H1 (cell line): ENCODE measurements around the gene GMEB1. TPM values are rescaled to one million over a fixed set of nuclear protein-coding genes. Genes with fewer than 3 reads are reported as not detected.
A peak's percentile ranks its signal among the peaks of the same experiment; 100 is the strongest.
"Not testable (repeated sequence)": the region's sequence is repeated elsewhere in the genome, so short reads cannot be mapped to it uniquely, and the experiment has no call there.

Experiments
- CTCF ChIA-PET: fragments of 300-600 bp; sonication (Branson Sonifier 250); formaldehyde crosslinking; loops from one replicate; lab custom pipeline; 2021; ENCODE audit not compliant: partially characterized antibody; lab: Charles Lee
- POLR2A ChIA-PET: fragments of 300-600 bp; sonication (Branson Sonifier 250); formaldehyde crosslinking; loops from one replicate; lab custom pipeline; 2021; ENCODE audit warnings: inconsistent platforms; ENCODE audit not compliant: partially characterized antibody; lab: Charles Lee
- DNase-seq, 2 experiments: peaks; one replicate each; pipeline versions ENCODE4 v3.0.0 to v3.0.0-alpha.2; 2010 to 2022; ENCODE audit warnings: low spot score in 2 of 2, low read depth in 1 of 2, mixed read lengths in 1 of 2
- FAIRE-seq: peaks from 2 replicates; lab custom pipeline; 2011; peaks lifted over from hg19 to GRCh38; lab: Jason Lieb, UNC
- H2AFZ ChIP-seq: 2 replicates; pipeline ENCODE4 v1.8.1; 2012; ENCODE audit warnings: low read length, inconsistent platforms
- H2AK5ac ChIP-seq: 2 replicates; pipeline ENCODE4 v1.6.1; 2013; ENCODE audit warnings: low read depth, low read length
- H2BK120ac ChIP-seq: replicated peaks from 2 replicates; pipeline ENCODE3; 2013; ENCODE audit warnings: low read depth, low read length, inconsistent platforms
- H2BK12ac ChIP-seq: 2 replicates; pipeline ENCODE4 v1.6.1; 2013; ENCODE audit warnings: low read depth, low read length
- H2BK15ac ChIP-seq: 2 replicates; pipeline ENCODE4 v1.6.1; 2013; ENCODE audit warnings: low read length
- H2BK20ac ChIP-seq: 2 replicates; pipeline ENCODE4 v1.6.1; 2013; ENCODE audit warnings: low read length
- H2BK5ac ChIP-seq: 2 replicates; pipeline ENCODE4 v1.6.1; 2013; ENCODE audit warnings: low read depth, low read length
- H3K14ac ChIP-seq: 2 replicates; pipeline ENCODE4 v1.6.1; 2013; ENCODE audit warnings: inconsistent platforms; ENCODE audit not compliant: insufficient read length
- H3K18ac ChIP-seq: 2 replicates; pipeline ENCODE4 v1.6.1; 2013; ENCODE audit warnings: low read length; ENCODE audit errors: extremely low read depth
- H3K23ac ChIP-seq: 2 replicates; pipeline ENCODE4 v1.6.1; 2013; ENCODE audit warnings: inconsistent platforms; ENCODE audit not compliant: insufficient read length
- H3K23me2 ChIP-seq: 2 replicates; pipeline ENCODE4 v1.6.1; 2013; ENCODE audit warnings: low read depth, low read length
- H3K27ac ChIP-seq: 2 replicates; pipeline ENCODE4 v1.6.1; 2011; ENCODE audit warnings: low read depth, low read length, inconsistent platforms
- H3K27me3 ChIP-seq, 4 experiments: replicated peaks in 1 of 4; 1 replicate in 1 of 4; 2 replicates in 3 of 4; pipeline versions ENCODE4 v1.6.1 to v1.8.1; 2011 to 2013; ENCODE audit warnings: low read length in 3 of 4, mild to moderate bottlenecking in 3 of 4, inconsistent platforms in 2 of 4, mixed read lengths in 2 of 4, moderate library complexity in 1 of 4; ENCODE audit not compliant: control insufficient read depth in 3 of 4, insufficient read depth in 3 of 4; ENCODE audit errors: extremely low read depth in 1 of 4
- H3K36me3 ChIP-seq, 4 experiments: 2 replicates each; pipeline versions ENCODE4 v1.6.1 to v1.8.1; 2011 to 2013; ENCODE audit warnings: mild to moderate bottlenecking in 4 of 4, low read length in 3 of 4, moderate library complexity in 2 of 4, control low read depth in 1 of 4, inconsistent platforms in 1 of 4; ENCODE audit not compliant: insufficient read depth in 4 of 4, control insufficient read depth in 2 of 4
- H3K4ac ChIP-seq: replicated peaks from 2 replicates; pipeline ENCODE3; 2013; ENCODE audit warnings: low read length, low read depth, mixed read lengths, inconsistent platforms; ENCODE audit not compliant: insufficient read length
- H3K4me1 ChIP-seq, 4 experiments: replicated peaks in 1 of 4; 1 replicate in 1 of 4; 2 replicates in 3 of 4; pipeline versions ENCODE4 v1.6.1 to v1.8.1; 2011 to 2013; ENCODE audit warnings: low read length in 3 of 4, inconsistent platforms in 2 of 4, mixed read lengths in 1 of 4; ENCODE audit not compliant: insufficient read depth in 4 of 4, control insufficient read depth in 3 of 4
- H3K4me2 ChIP-seq, 2 experiments: 2 replicates each; pipeline versions ENCODE4 v1.6.1 to v1.8.1; 2011 to 2013; ENCODE audit warnings: low read depth in 2 of 2, low read length in 2 of 2, control low read depth in 1 of 2, inconsistent platforms in 1 of 2, mild to moderate bottlenecking in 1 of 2; ENCODE audit not compliant: insufficient read depth in 1 of 2
- H3K4me3 ChIP-seq, 4 experiments: fragments of 200-600, 300-600 bp in 1 of 4; sonication (generic), shearing (Covaris generic), sonication (Bioruptor Twin) in 1 of 4; 2 replicates each; pipeline versions ENCODE4 v1.5.1 to v1.8.1; 2011 to 2016; ENCODE audit warnings: low read length in 4 of 4, low read depth in 3 of 4, control low read depth in 2 of 4, inconsistent platforms in 2 of 4, mild to moderate bottlenecking in 2 of 4, mixed read lengths in 1 of 4, moderate library complexity in 1 of 4; ENCODE audit not compliant: insufficient read depth in 2 of 4; ENCODE audit errors: extremely low read depth in 1 of 4
- H3K56ac ChIP-seq: replicated peaks from 2 replicates; pipeline ENCODE3; 2013; ENCODE audit warnings: low read depth, mild to moderate bottlenecking, mixed read lengths, low read length, inconsistent platforms; ENCODE audit not compliant: insufficient read length
- H3K79me1 ChIP-seq: 2 replicates; pipeline ENCODE4 v1.6.1; 2013; ENCODE audit warnings: low read depth, low read length, control low read depth
- H3K79me2 ChIP-seq, 2 experiments: 2 replicates each; pipeline versions ENCODE4 v1.6.1 to v1.8.1; 2012 to 2013; ENCODE audit warnings: low read length in 2 of 2, mild to moderate bottlenecking in 2 of 2, inconsistent platforms in 1 of 2; ENCODE audit not compliant: insufficient read depth in 2 of 2, control insufficient read depth in 1 of 2
- H3K9ac ChIP-seq, 4 experiments: replicated peaks in 1 of 4; 1 replicate in 1 of 4; 2 replicates in 3 of 4; pipeline versions ENCODE4 v1.6.1 to v1.8.1; 2011 to 2013; ENCODE audit warnings: low read depth in 3 of 4, low read length in 3 of 4, control low read depth in 2 of 4, mild to moderate bottlenecking in 2 of 4, moderate library complexity in 2 of 4, inconsistent platforms in 1 of 4; ENCODE audit errors: extremely low read depth in 1 of 4
- H3K9me3 ChIP-seq, 2 experiments: 2 replicates each; pipeline versions ENCODE4 v1.6.1 to v1.8.1; 2012 to 2013; ENCODE audit warnings: mild to moderate bottlenecking in 2 of 2, moderate library complexity in 2 of 2, control low read depth in 1 of 2, inconsistent platforms in 1 of 2, low read depth in 1 of 2, low read length in 1 of 2, mixed read lengths in 1 of 2; ENCODE audit not compliant: insufficient read depth in 2 of 2
- H4K20me1 ChIP-seq, 2 experiments: replicated peaks in 1 of 2; 2 replicates each; pipeline versions ENCODE3 to v1.8.1; 2011 to 2013; ENCODE audit warnings: inconsistent platforms in 2 of 2, low read length in 2 of 2, mild to moderate bottlenecking in 1 of 2; ENCODE audit not compliant: insufficient read depth in 2 of 2, control insufficient read depth in 1 of 2
- H4K5ac ChIP-seq: 2 replicates; pipeline ENCODE4 v1.6.1; 2013; ENCODE audit warnings: low read length, low read depth, mixed read lengths, inconsistent platforms; ENCODE audit not compliant: insufficient read length
- H4K8ac ChIP-seq: 2 replicates; pipeline ENCODE4 v1.8.0; 2013; ENCODE audit warnings: mild to moderate bottlenecking, moderate library complexity, low read length, inconsistent platforms; ENCODE audit not compliant: insufficient read depth; ENCODE audit errors: extremely low read depth
- H4K91ac ChIP-seq: replicated peaks from 2 replicates; pipeline ENCODE3; 2013; ENCODE audit warnings: low read length, mixed read lengths, inconsistent platforms; ENCODE audit not compliant: insufficient read length
- TCF12 ChIP-seq: IDR thresholded peaks from 2 replicates; pipeline ENCODE4 v1.6.1; 2011; ENCODE audit warnings: low read depth, mild to moderate bottlenecking, low read length
- WGBS, 2 experiments: shearing (Covaris generic) in 1 of 2; methylation state at CpG; one replicate each; pipeline versions ENCODE4 v1.1.6 to v1.1.7; 2013 to 2015; ENCODE audit warnings: low lambda C conversion rate in 2 of 2, mixed read lengths in 2 of 2, inconsistent platforms in 1 of 2, low coverage in 1 of 2, missing lambda C conversion rate in 1 of 2; ENCODE audit not compliant: insufficient replicate concordance in 2 of 2, insufficient coverage in 1 of 2, insufficient read length in 1 of 2; ENCODE audit errors: extremely low coverage in 1 of 2, missing lambda C conversion rate in 1 of 2; 5-methylcytosine and 5-hydroxymethylcytosine counted together
- polyA plus RNA-seq, 7 experiments: library from polyadenylated mRNA; depleted of rRNA in 3 of 7; stranded (reverse) in 5 of 7; unstranded in 2 of 7; fragments of >200 nt in 5 of 7; fragments of 200-250 nt in 2 of 7; gene quantifications; 1 replicate in 5 of 7; 2 replicates in 1 of 7; 4 replicates in 1 of 7; pipeline versions ENCODE4 v1.2.1 to v1.2.3, GENCODE V29; 2011 to 2013; ENCODE audit warnings: missing spikeins in 2 of 7, mixed read lengths in 2 of 7
- total RNA-seq: library from RNA; stranded (reverse); fragmentation: NEBNext Ultra II Directional; extraction: Animal tissue kit (Norgen Biotek cat#: 25700); gene quantifications from 2 replicates; pipeline ENCODE4 v1.2.1, GENCODE V29; 2021

Gene GMEB1
- total and polyA plus RNA-seq, 2 of the 8 experiments (the other 6 are each of a cell fraction or from before 2014, with no cell fraction given) = 13.3 to 26.2 TPM

GRCh38 chr1:28648474-28649198 lies 19.9 kb upstream of the GMEB1 start, which contains the start of gene RNU11 (continued):
- TF ChIP-seq TCF12 = peak; percentile 96

GRCh38 chr1:28653063-28653462 lies 15.5 kb upstream of the GMEB1 start:
- not testable (repeated sequence) for H4K20me1 ChIP-seq

More at GRCh38 chr1:28653063-28653462, 15.5 kb upstream of the GMEB1 start:
- not testable (repeated sequence) for H3K79me2 ChIP-seq, H2BK20ac ChIP-seq, H3K4me1 ChIP-seq, H3K4me2 ChIP-seq, H3K36me3 ChIP-seq, H2BK12ac ChIP-seq, H4K5ac ChIP-seq, H3K9ac ChIP-seq, H2BK5ac ChIP-seq, FAIRE-seq, H3K4ac ChIP-seq, H4K8ac ChIP-seq, H2AFZ ChIP-seq, H4K91ac ChIP-seq, H3K56ac ChIP-seq, H3K14ac ChIP-seq, H3K23me2 ChIP-seq, H3K79me1 ChIP-seq, H2BK15ac ChIP-seq, H3K4me3 ChIP-seq, H3K27ac ChIP-seq, H3K18ac ChIP-seq, H3K27me3 ChIP-seq, H3K23ac ChIP-seq, H3K9me3 ChIP-seq, DNase-seq, H2AK5ac ChIP-seq, H2BK120ac ChIP-seq
- ChIA-PET CTCF (interaction anchor here (0.7 kb wide), 1 partner anchor 84 kb away, joined by 4 read pairs; the partner anchor contains the start of gene YTHDF2), POLR2A (interaction anchor here (1.2 kb wide), 1 partner anchor 9 kb away, joined by 4 read pairs; no protein-coding TSS in a partner anchor)
- WGBS, 2 experiments = 96% methylated on average over 13 of the region's 13 CpGs; no CpG with 5 or more reads in 1 of the 2 experiments
